Spleen (tissue), 11 donors: ENCODE measurements around the gene SAA4. TPM values are rescaled to one million over a fixed set of nuclear protein-coding genes. Genes with fewer than 3 reads are reported as not detected.
A peak's percentile ranks its signal among the peaks of the same experiment; 100 is the strongest.

ENCODE experiments used
- DNase-seq: peaks from one replicate; pipeline ENCODE4 v3.0.0-alpha.2; 2020
- H3K27ac ChIP-seq, 8 donors: fragments of 200-600 bp; sonication (generic) in 7 of 8; 1 replicate in 4 of 8; 2 replicates in 4 of 8; pipeline versions ENCODE4 v1.5.0 to v1.8.0; 2016 to 2021; ENCODE audit warnings: inconsistent platforms in 4 of 8, mild to moderate bottlenecking in 4 of 8, moderate library complexity in 1 of 8
- H3K27me3 ChIP-seq, 7 donors: fragments of 200-600 bp; sonication (generic) in 6 of 7; replicated peaks in 1 of 7; 1 replicate in 4 of 7; 2 replicates in 3 of 7; pipeline versions ENCODE4 v1.5.0 to v1.8.0; 2016 to 2021; ENCODE audit warnings: inconsistent platforms in 3 of 7, mild to moderate bottlenecking in 1 of 7
- H3K36me3 ChIP-seq, 6 donors: fragments of 200-600 bp; sonication (generic) in 5 of 6; 1 replicate in 4 of 6; 2 replicates in 2 of 6; pipeline versions ENCODE4 v1.5.0 to v1.8.0; 2016 to 2021; ENCODE audit warnings: inconsistent platforms in 2 of 6
- H3K4me1 ChIP-seq, 6 donors: fragments of 200-600 bp; sonication (generic) in 5 of 6; 1 replicate in 3 of 6; 2 replicates in 3 of 6; pipeline versions ENCODE4 v1.5.0 to v1.8.0; 2016 to 2021; ENCODE audit warnings: inconsistent platforms in 3 of 6
- H3K4me3 ChIP-seq, 8 donors: fragments of 200-600 bp; sonication (generic) in 7 of 8; 1 replicate in 4 of 8; 2 replicates in 4 of 8; pipeline versions ENCODE4 v1.5.0 to v1.8.0; 2016 to 2021; ENCODE audit warnings: inconsistent platforms in 4 of 8, mild to moderate bottlenecking in 4 of 8, moderate library complexity in 2 of 8
- H3K9me3 ChIP-seq, 8 donors: fragments of 200-600 bp; sonication (generic) in 7 of 8; 1 replicate in 4 of 8; 2 replicates in 4 of 8; pipeline versions ENCODE4 v1.5.0 to v1.8.0; 2016 to 2021; ENCODE audit warnings: inconsistent platforms in 4 of 8
- POLR2A ChIP-seq, 3 donors: fragments of 450-650 bp; IDR thresholded peaks; one replicate each; pipeline ENCODE4 v1.5.1; 2017; ENCODE audit warnings: antibody characterized with exemption in 3 of 3, mild to moderate bottlenecking in 1 of 3
- POLR2AphosphoS5 ChIP-seq, 3 donors: sonication (generic); formaldehyde crosslinking; IDR thresholded peaks; one replicate each; pipeline ENCODE4 v1.5.1; 2017; ENCODE audit warnings: antibody characterized with exemption in 3 of 3
- WGBS, 5 donors: extraction: QIAGEN DNeasy Blood & Tissue Kit in 3 of 5; methylation state at CpG; one replicate each; pipeline versions ENCODE4 v1.1.5 to v1.1.7; 2013 to 2018; 5-methylcytosine and 5-hydroxymethylcytosine counted together
- intact Hi-C: fragments of 100-400 bp; cut with DNase I; formaldehyde crosslinking; loops from one replicate; pipeline ENCODE4 v1.15.0; 2023; ENCODE audit warnings: low total_unique reads
- polyA plus RNA-seq, 3 donors: library from polyadenylated mRNA; stranded (reverse); fragments of 200-250 nt; gene quantifications; one replicate each; pipeline ENCODE4 v1.2.1, GENCODE V29; 2013
- total RNA-seq, 7 donors: library from RNA; depleted of rRNA in 3 of 7; stranded (reverse); fragments of >200 nt in 3 of 7; fragmentation: NEBNext Ultra II Directional in 4 of 7; extraction: Animal tissue kit (Norgen Biotek cat#: 25700) in 4 of 7; gene quantifications; one replicate each; pipeline versions ENCODE4 v1.1.0 to v1.2.1, GENCODE V29; 2016 to 2021
- TF ChIP-seq, protein P1 (sequence below), 11 experiments: fragments of 200-600 bp in 7 of 11; fragments of 450-650 bp in 4 of 11; sonication (generic) in 4 of 11; IDR thresholded peaks in 8 of 11; conservative IDR thresholded peaks in 3 of 11; 1 replicate in 7 of 11; 2 replicates in 4 of 11; pipeline versions ENCODE4 v1.4.0 to v1.8.0; 2016 to 2021; ENCODE audit warnings: antibody characterized with exemption in 11 of 11, inconsistent platforms in 4 of 11, mild to moderate bottlenecking in 1 of 11
- donor health status: healthy with polysubstance abuse.
- donor health status: DM: no; HTN: no; CAD: no; lungs with moderate emphysema.
- donor health status: DM: no; HTN: no; CAD: no.
- donor health status: Bipolar disorder and iron deficiency.
- donor health status: healthy.
- donor health status: DM: no; HTN: no; CAD: no.
- donor health status: DM: yes; HTN: yes; CAD: no.

The SAA4 gene
- total and polyA plus RNA-seq, 10 donors, result 0.22 TPM; not detected in 9

DNA sequence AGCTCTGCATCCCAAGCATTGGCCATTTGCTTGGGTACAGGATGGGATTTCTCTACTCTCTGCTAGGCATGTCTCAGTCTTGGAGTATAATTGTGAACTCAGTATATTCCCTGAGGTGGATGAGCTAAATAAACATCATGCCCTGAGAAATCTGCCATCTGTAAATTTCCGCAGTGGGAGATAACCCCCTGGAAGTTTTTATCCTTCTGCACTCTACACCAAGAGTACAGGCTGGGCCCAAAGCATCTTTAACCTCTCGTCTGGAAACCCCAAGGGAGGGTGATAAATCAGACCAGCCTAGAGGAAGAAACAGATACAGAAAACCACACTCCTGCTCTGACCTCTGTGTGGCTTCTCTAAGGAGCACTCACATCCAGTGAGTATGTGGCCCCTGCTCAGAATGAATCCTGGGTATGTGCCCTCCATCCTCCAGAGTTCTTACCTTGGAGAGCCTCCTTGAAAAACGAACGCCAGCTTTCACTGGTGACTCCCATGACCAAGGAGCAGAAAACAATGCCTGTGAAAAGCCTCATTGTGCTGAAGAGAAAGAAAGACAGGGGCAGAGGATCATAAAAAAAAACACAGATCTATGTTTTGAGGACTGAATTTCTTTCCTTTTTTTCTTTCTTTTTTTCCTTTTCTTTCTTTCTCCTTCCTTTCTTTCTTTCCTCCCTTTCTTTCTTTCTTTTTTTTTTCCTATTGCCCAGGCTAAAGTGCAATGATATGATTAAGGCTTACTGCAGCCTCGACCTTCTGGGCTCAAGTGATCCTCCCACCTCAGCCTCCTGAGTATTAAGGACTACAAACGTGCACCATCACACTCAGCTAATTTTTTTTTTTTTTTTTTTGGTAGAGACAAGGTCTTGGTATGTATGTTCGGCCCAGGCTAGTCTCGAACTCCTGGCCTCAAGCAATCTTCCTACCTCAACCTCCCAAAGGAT lies 938 bp downstream of the SAA4 start:
- Histone ChIP-seq H3K9me3 (no peaks in the 10 kb centered on the region), H3K4me3 (no peak overlapping the region), H3K4me1 (no peaks in the 10 kb centered on the region), H3K27me3 (peaks cover 0 to 13% (median 0%) of the 10 kb centered on the region in 7 donors), H3K36me3 (no peaks in the 10 kb centered on the region), H3K27ac (no peak overlapping the region)
- intact Hi-C loops, result no loop called here
- DNase-seq, result no peak
- TF ChIP-seq POLR2A (IDR thresholded peaks at IDR 0.05) (no peak), POLR2AphosphoS5 (IDR thresholded peaks at IDR 0.05) (no peak)
- TF ChIP-seq, protein P1, sequence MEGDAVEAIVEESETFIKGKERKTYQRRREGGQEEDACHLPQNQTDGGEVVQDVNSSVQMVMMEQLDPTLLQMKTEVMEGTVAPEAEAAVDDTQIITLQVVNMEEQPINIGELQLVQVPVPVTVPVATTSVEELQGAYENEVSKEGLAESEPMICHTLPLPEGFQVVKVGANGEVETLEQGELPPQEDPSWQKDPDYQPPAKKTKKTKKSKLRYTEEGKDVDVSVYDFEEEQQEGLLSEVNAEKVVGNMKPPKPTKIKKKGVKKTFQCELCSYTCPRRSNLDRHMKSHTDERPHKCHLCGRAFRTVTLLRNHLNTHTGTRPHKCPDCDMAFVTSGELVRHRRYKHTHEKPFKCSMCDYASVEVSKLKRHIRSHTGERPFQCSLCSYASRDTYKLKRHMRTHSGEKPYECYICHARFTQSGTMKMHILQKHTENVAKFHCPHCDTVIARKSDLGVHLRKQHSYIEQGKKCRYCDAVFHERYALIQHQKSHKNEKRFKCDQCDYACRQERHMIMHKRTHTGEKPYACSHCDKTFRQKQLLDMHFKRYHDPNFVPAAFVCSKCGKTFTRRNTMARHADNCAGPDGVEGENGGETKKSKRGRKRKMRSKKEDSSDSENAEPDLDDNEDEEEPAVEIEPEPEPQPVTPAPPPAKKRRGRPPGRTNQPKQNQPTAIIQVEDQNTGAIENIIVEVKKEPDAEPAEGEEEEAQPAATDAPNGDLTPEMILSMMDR (IDR thresholded peaks at IDR 0.05 in 8 of 11, conservative IDR thresholded peaks at IDR 0.05 in 3 of 11), result no peak
- 62 to 72% (median 63%) methylated on average over 8 of the region's 8 CpGs for WGBS, 5 donors

DNA sequence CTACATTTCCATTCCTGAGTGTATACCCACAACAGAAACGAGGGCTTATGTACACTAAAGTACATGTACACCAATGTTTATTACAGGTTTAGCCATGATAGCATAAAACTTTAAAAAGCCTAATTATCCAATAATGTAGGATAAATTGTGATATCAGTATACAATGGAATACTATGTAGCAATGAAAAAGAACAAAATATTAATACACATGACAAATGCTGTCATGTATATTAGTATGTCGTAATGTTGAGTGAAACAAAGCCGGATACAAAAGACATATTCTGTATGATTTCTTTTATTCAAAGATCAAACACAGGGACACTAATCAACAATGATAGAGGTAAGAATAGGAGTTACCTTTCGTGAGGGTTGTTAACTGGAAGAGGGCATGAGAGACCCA lies 2.7 kb downstream of the SAA4 start:
- no peak for DNase-seq
- WGBS, 5 donors, result 87 to 94% (median 88%) methylated on average over 4 of the region's 4 CpGs
- Histone ChIP-seq H3K4me3 (no peak overlapping the region), H3K9me3 (no peaks in the 10 kb centered on the region), H3K27ac (no peak overlapping the region), H3K4me1 (peaks cover 0 to 4% (median 0%) of the 10 kb centered on the region in 6 donors), H3K36me3 (no peaks in the 10 kb centered on the region), H3K27me3 (peaks cover 0 to 6% (median 0%) of the 10 kb centered on the region in 7 donors)
- no peak for TF ChIP-seq POLR2A (IDR thresholded peaks at IDR 0.05)
- TF ChIP-seq, protein P1 (IDR thresholded peaks at IDR 0.05 in 8 of 11, conservative IDR thresholded peaks at IDR 0.05 in 3 of 11), result no peak
- no peak for TF ChIP-seq POLR2AphosphoS5 (IDR thresholded peaks at IDR 0.05)
- intact Hi-C loops, result no loop called here

DNA sequence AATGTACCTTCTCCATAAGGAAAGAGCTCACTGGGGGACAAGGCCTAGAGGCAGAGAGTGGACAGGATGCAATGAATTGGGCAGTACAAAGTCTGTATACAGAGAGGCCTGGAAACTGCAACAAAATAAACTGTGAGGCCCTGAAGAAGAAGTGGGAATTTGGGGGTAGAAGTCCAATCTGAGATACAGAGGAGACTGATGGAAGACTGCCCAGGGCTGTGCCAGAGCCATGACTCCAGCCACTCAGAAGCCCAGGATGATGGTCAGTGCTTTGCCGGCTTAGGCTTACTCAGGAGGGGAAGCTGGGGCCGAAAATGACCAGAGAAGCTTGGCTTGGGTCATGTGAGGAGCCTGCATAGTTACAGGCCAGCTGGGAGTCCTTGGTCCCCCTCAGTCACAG lies 5.7 kb downstream of the SAA4 start:
- Histone ChIP-seq H3K27me3 (no peaks in the 10 kb centered on the region), H3K4me1 (peaks cover 0 to 5% (median 0%) of the 10 kb centered on the region in 6 donors), H3K4me3 (no peak overlapping the region), H3K27ac (no peak overlapping the region), H3K36me3 (no peaks in the 10 kb centered on the region), H3K9me3 (no peaks in the 10 kb centered on the region)
- DNase-seq, result no peak
- intact Hi-C loops, result no loop called here
- TF ChIP-seq POLR2A (IDR thresholded peaks at IDR 0.05) (no peak), POLR2AphosphoS5 (IDR thresholded peaks at IDR 0.05) (no peak)
- TF ChIP-seq, protein P1 (IDR thresholded peaks at IDR 0.05 in 8 of 11, conservative IDR thresholded peaks at IDR 0.05 in 3 of 11), result no peak
- 71 to 96% (median 80%) methylated on average over 2 of the region's 2 CpGs for WGBS, 5 donors

DNA sequence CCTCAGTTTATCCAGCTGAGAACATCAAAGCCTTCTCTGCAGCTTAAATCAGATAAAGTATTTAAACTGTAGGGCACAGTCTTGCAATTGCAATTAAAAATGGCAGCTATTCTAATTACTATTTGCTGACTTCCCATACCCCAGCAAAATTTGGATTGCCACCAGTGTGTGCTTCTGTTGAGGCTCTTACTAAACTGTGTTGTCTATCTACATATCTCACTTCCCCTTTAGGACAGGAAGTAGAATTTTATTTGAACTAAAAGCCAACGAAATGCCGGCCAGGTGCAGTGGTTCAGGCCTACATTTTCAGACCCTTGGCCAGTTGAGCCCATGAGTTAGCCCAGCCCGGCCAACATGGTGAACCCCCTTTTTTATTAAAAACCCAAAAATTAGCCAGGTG lies 7.1 kb downstream of the SAA4 start:
- no peak for DNase-seq
- Histone ChIP-seq H3K9me3 (no peaks in the 10 kb centered on the region), H3K27ac (peak overlapping the region in 3 of 8 donors; percentile 58 to 68 (median 59)), H3K36me3 (no peaks in the 10 kb centered on the region), H3K27me3 (no peaks in the 10 kb centered on the region), H3K4me3 (no peak overlapping the region), H3K4me1 (peaks cover 0 to 5% (median 0%) of the 10 kb centered on the region in 6 donors)
- intact Hi-C loops, result no loop called here
- 30 to 49% (median 44%) methylated on average over 3 of the region's 3 CpGs for WGBS, 5 donors
- TF ChIP-seq POLR2AphosphoS5 (IDR thresholded peaks at IDR 0.05), result no peak
- TF ChIP-seq POLR2A (IDR thresholded peaks at IDR 0.05), result no peak
- TF ChIP-seq, protein P1 (IDR thresholded peaks at IDR 0.05 in 8 of 11, conservative IDR thresholded peaks at IDR 0.05 in 3 of 11), result no peak
